Inferior parietal cortex (tissue), 1 donor: Measurements from ENCODE around the gene WDR93.

Experiments
- DNase-seq: peaks from one replicate; pipeline ENCODE4 v3.0.0-alpha.2; 2016; ENCODE audit errors: extremely low spot score

WDR93 gene

GRCh38 chr15:89749054-89749453 lies 58.4 kb downstream of the WDR93 start:
- no peak for DNase-seq

DNA sequence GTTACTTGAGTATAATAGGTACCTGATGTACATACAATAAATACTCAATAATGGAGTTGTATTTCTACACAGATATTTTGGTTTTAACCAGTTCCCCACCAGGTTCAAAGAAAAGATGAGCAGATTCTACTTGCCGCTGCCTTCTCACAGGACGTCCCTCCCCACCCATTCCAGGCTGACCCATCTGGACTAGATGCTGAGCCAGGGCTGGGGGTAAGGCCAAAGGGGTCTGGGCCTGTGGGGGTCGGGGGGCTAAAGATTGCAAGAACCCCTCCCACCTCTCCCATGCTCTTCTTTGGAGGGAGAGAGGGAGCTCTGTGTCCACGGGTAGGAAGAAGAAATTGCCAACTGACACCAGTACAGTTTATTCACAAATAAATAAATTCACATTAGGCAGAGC lies 58.9 kb downstream of the WDR93 start:
- no peak for DNase-seq

DNA sequence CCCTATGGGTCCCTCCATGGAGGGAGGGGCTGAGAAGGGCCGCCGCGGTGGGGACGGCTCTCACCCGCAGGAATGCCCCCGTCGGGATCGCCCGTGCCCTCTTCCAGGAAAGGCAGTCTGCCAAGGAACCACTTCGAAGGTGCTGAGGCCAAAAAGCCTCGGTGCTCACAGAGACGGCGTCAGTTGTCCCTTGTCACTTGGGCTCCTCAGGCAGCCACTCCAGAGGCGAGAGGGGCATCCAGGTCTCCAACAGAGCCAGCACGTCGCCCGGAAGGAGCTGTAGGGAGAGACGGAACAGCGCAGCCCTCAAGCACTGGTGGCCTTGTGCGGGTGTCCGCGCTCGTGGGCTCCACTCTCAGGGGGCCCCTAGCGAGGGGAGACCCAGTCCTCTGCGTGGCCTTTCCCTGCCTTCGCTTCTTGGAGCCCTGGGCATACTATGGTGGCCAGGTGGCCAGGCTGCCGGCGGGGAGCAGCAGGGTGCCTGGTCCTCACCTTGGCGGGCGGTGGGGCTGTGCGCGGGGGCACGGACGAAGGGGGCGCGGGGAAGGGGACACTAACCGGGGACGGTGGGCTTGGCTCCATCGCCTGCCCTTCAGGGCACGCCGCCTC lies 59.4 kb downstream of the WDR93 start:
- DNase-seq: no peak

GRCh38 chr15:89750560-89751542 lies 60.2 kb downstream of the WDR93 start, which contains the start of gene MESP1:
TSS of gene MESP1 (minus strand) at chr15:89751249. CDS start at chr15:89751231, 18 bp downstream.
- peak; percentile 83 for DNase-seq

DNA sequence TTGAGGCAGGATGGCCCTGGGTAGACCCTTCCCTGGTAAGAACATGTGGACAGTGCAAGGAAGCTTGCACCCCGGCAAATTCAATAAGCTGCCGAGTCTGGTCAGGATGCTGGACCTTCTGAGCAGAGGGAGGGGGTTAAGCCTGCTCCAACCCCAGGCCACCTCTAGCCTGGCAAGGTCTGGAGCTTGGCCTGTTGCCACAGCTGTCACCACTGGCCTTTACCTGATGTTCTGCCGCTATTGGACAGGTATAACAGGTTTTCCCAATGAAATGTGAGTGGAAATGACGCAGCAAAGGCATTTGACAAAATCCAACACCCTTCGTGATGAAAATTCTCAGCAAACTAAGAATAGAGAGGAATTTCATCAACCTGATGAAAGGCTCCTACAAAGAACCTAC lies 61.1 kb downstream of the WDR93 start:
- DNase-seq: no peak

- no peak for DNase-seq
Measured at GRCh38 chr15:89753855-89754254, 63.2 kb downstream of the WDR93 start.

GRCh38 chr15:89754361-89755154 lies 63.9 kb downstream of the WDR93 start:
- DNase-seq: no peak

DNA sequence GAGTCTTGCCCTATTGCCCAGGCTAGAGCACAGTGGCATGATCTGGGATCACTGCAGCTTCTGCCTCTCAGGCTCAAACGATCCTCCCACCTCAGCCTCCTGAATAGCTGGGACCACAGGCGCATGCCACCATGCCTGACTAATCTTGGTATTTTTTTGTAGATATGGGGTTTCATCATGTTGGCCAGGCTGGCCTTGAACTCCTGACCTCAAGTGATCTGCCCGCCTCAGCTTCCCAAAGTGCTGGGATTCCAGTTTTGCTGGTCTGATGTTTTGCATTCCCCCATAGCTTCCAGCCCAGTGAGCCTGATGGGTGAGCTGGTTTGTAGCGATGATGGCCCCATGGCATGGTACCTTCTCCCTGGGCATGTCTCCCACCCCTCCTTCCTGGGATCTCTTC lies 65.1 kb downstream of the WDR93 start:
- no peak for DNase-seq

GRCh38 chr15:89756897-89757296 lies 66.3 kb downstream of the WDR93 start:
- no peak for DNase-seq

- no peak for DNase-seq
Measured at GRCh38 chr15:89758283-89758682, 67.7 kb downstream of the WDR93 start.

- DNase-seq: no peak
Measured at GRCh38 chr15:89758981-89759380, 68.4 kb downstream of the WDR93 start.

GRCh38 chr15:89759835-89760234 lies 69.2 kb downstream of the WDR93 start:
- no peak for DNase-seq

GRCh38 chr15:89760303-89761008 lies 69.8 kb downstream of the WDR93 start:
- DNase-seq: peak; percentile 85

DNA sequence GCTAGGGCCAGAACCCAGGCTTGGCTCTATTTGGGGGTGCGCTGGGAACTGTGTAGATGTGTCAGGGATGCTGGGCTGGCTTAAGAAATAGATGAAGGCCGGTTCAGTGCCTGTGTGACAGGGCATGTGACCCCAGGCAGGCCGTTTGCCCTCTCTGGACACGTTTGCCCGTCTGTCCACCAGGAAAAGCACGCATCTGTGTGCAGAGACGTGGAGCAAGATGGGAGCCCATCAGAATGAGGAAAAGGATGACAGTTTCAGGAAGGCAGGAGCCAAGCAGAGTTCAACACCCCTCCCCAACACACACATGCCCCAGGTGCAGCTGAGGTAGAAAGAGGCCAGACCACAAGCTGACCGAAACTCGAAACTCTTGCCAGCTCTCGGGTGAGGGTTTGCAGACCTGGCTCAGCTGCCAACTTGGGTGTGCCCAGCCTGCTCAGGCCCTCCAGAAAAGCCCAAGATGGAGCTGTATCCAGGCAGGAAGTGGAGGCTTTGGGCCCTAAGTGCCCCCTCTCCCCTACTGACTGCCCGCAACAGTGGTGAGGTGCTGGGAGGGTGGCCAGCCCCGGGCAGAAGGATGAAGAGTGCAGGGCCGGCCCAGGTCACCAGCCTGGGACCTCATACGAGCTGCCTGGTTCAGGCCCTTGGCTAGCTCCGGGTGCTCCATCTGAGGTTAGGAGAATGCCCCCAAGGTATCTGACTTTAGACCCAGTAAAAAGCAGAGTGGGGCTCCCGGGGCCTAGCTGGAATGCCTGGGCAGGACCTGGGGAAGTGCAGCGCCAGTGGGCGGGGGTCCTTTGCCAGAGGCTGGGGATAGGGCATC lies 70.6 kb downstream of the WDR93 start:
- no peak for DNase-seq

GRCh38 chr15:89761929-89762328 lies 71.3 kb downstream of the WDR93 start:
- no peak for DNase-seq

DNA sequence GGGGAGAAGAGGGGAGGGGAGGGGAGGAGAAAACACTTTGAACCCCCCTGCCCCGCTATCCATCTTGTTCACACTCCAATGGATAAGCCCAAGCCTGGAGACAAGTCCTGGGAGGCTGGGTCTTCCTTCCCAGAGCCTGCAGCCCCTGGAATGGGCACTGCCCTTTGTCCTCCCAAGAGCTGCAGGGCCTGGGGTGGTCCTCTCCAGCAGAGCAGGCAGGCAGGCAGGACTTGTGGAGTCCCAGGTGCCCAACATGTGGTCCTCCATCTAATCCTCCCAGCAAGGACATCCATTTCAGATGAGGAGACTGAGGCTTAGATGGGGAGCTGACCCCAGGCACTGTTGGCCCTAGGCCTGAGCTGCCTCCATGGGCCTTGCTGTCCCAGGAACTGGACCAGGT lies 75.1 kb downstream of the WDR93 start:
- DNase-seq: no peak

- no peak for DNase-seq
Measured at GRCh38 chr15:89766357-89767311, 76.0 kb downstream of the WDR93 start.

- no peak for DNase-seq
Measured at GRCh38 chr15:89767411-89767915, 76.9 kb downstream of the WDR93 start.

GRCh38 chr15:89768071-89768500 lies 77.5 kb downstream of the WDR93 start:
- DNase-seq: no peak
